H1 (cell line): ENCODE measurements around the gene FGF21. TPM values are rescaled to one million over a fixed set of nuclear protein-coding genes. Genes with fewer than 3 reads are reported as not detected.

ENCODE experiments used
- ATF3 ChIP-seq: IDR thresholded peaks from 2 replicates; pipeline ENCODE4 v1.6.1; 2011; ENCODE audit warnings: low read depth, mild to moderate bottlenecking, low read length; ENCODE audit not compliant: insufficient read depth
- MAX ChIP-seq: IDR thresholded peaks from 2 replicates; pipeline ENCODE4 v1.6.1; 2012; ENCODE audit warnings: inconsistent platforms
- SIRT6 ChIP-seq: IDR thresholded peaks from one replicate; pipeline ENCODE4 v1.7.1; 2012; ENCODE audit warnings: low read length, inconsistent platforms
- TAF7 ChIP-seq: optimal IDR thresholded peaks from 2 replicates; pipeline ENCODE3; 2011; ENCODE audit warnings: low read depth, mild to moderate bottlenecking, inconsistent platforms, low read length, moderate library complexity, borderline replicate concordance
- polyA plus RNA-seq, 7 experiments: library from polyadenylated mRNA; depleted of rRNA in 3 of 7; stranded (reverse) in 5 of 7; unstranded in 2 of 7; fragments of >200 nt in 5 of 7; fragments of 200-250 nt in 2 of 7; gene quantifications; 1 replicate in 5 of 7; 2 replicates in 1 of 7; 4 replicates in 1 of 7; pipeline versions ENCODE4 v1.2.1 to v1.2.3, GENCODE V29; 2011 to 2013; ENCODE audit warnings: missing spikeins in 2 of 7, mixed read lengths in 2 of 7
- total RNA-seq: library from RNA; stranded (reverse); fragmentation: NEBNext Ultra II Directional; extraction: Animal tissue kit (Norgen Biotek cat#: 25700); gene quantifications from 2 replicates; pipeline ENCODE4 v1.2.1, GENCODE V29; 2021

FGF21 gene
- total and polyA plus RNA-seq, 2 of the 8 experiments (the other 6 are each of a cell fraction or from before 2014, with no cell fraction given): 0.48 to 0.80 TPM

- TF ChIP-seq ATF3 (no peak), SIRT6 (no peak), TAF7 (no peak), MAX (peak; percentile 63)
Measured at GRCh38 chr19:48728911-48729664, 26.2 kb upstream of the FGF21 start (continued).
